Neural progenitor cell (in vitro differentiated cells): ENCODE data around the gene OR52K1. TPM values are rescaled to one million over a fixed set of nuclear protein-coding genes. Genes with fewer than 3 reads are reported as not detected.

Experiments
- DNase-seq: peaks from one replicate; pipeline ENCODE4 v3.0.0-alpha.2; 2016; ENCODE audit warnings: low spot score
- H2AFZ ChIP-seq: fragments of 200-600 bp; sonication (generic); replicated peaks from 2 replicates; pipeline ENCODE4 v1.6.1; 2016; ENCODE audit warnings: antibody characterized with exemption
- H3F3A ChIP-seq: fragments of 200-600 bp; sonication (generic); 2 replicates; pipeline ENCODE4 v1.6.1; 2016; ENCODE audit warnings: antibody characterized with exemption, low read depth
- H3K27ac ChIP-seq: fragments of 200-600 bp; sonication (generic); 2 replicates; pipeline ENCODE4 v1.5.1; 2016; ENCODE audit warnings: mild to moderate bottlenecking
- H3K27me3 ChIP-seq: fragments of 200-600 bp; sonication (generic); 2 replicates; pipeline ENCODE4 v1.6.1; 2016; ENCODE audit warnings: mild to moderate bottlenecking, moderate library complexity
- H3K36me3 ChIP-seq: fragments of 200-600 bp; sonication (generic); 2 replicates; pipeline ENCODE4 v1.5.1; 2016
- H3K4me1 ChIP-seq: fragments of 200-600 bp; sonication (generic); 2 replicates; pipeline ENCODE4 v1.6.1; 2016; ENCODE audit warnings: mixed run types
- H3K4me2 ChIP-seq: fragments of 200-600 bp; sonication (generic); 2 replicates; pipeline ENCODE4 v1.6.1; 2016
- H3K4me3 ChIP-seq: fragments of 200-600 bp; sonication (generic); 2 replicates; pipeline ENCODE4 v1.5.1; 2016
- H3K79me2 ChIP-seq: fragments of 200-600 bp; sonication (generic); 2 replicates; pipeline ENCODE4 v1.6.1; 2016; ENCODE audit warnings: low read depth
- H3K9ac ChIP-seq: fragments of 200-600 bp; sonication (generic); 2 replicates; pipeline ENCODE4 v1.6.1; 2016
- H3K9me3 ChIP-seq: fragments of 200-600 bp; sonication (generic); 2 replicates; pipeline ENCODE4 v1.5.1; 2016; ENCODE audit warnings: low read depth
- H4K20me1 ChIP-seq: fragments of 200-600 bp; sonication (generic); 2 replicates; pipeline ENCODE4 v1.6.1; 2016; ENCODE audit warnings: low read depth
- H3K27ac Mint-ChIP-seq: 3 replicates; pipeline ENCODE4 v1.8.0; 2021; ENCODE audit warnings: mixed read lengths
- H3K27me3 Mint-ChIP-seq: 2 replicates; pipeline ENCODE4 v1.8.0; 2022; ENCODE audit warnings: low read depth, mild to moderate bottlenecking, inconsistent platforms, moderate library complexity, mixed read lengths; ENCODE audit not compliant: insufficient read depth
- H3K36me3 Mint-ChIP-seq: 3 replicates; pipeline ENCODE4 v1.8.0; 2021; ENCODE audit warnings: mixed read lengths
- H3K4me1 Mint-ChIP-seq: 3 replicates; pipeline ENCODE4 v1.8.0; 2021; ENCODE audit warnings: mixed read lengths
- H3K4me3 Mint-ChIP-seq: 3 replicates; pipeline ENCODE4 v1.8.0; 2021; ENCODE audit warnings: mild to moderate bottlenecking, moderate library complexity, mixed read lengths
- H3K9me3 Mint-ChIP-seq: 3 replicates; pipeline ENCODE4 v1.8.0; 2020; ENCODE audit warnings: mixed read lengths
- EZH2 ChIP-seq: fragments of 200-600 bp; sonication (generic); IDR thresholded peaks from 2 replicates; pipeline ENCODE4 v1.6.1; 2017; ENCODE audit warnings: antibody characterized with exemption, mild to moderate bottlenecking, moderate library complexity
- EZH2phosphoT487 ChIP-seq: fragments of 200-600 bp; sonication (generic); IDR thresholded peaks from 2 replicates; pipeline ENCODE4 v1.6.1; 2017; ENCODE audit warnings: antibody characterized with exemption
- total RNA-seq: library from RNA; depleted of rRNA; stranded (reverse); fragments of >200 nt; gene quantifications from 2 replicates; pipeline ENCODE4 v1.2.3, GENCODE V29; 2015; ENCODE audit warnings: low replicate concordance
- TF ChIP-seq, protein P1 (sequence below): fragments of 200-600 bp; sonication (generic); IDR thresholded peaks from 2 replicates; pipeline ENCODE4 v1.5.1; 2017; ENCODE audit warnings: antibody characterized with exemption, mild to moderate bottlenecking

OR52K1 gene
- total RNA-seq, 1 donor from 2014 or later = not detected

DNA sequence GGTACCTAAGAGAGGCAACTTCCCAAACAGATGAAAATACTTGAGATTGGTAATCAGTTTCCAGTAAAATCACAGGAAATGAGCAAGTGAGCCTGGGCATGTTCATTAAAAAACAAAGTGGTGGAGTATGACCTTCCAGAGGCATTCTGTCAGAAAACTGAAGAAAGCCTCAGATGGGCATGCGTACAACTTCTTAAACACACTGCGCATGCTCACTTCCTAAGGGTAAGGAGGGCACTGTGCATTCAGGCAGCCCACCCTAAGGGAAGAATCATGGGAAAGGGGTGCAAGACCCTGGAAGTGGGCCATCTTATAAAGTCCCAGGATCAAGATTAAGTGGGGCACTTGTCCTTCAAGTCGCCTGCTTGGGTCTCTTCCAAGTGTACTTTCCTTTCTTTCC is 29.3 kb upstream of the OR52K1 start:
- TF ChIP-seq EZH2 (no peak), EZH2phosphoT487 (no peak)
- TF ChIP-seq, protein P1, sequence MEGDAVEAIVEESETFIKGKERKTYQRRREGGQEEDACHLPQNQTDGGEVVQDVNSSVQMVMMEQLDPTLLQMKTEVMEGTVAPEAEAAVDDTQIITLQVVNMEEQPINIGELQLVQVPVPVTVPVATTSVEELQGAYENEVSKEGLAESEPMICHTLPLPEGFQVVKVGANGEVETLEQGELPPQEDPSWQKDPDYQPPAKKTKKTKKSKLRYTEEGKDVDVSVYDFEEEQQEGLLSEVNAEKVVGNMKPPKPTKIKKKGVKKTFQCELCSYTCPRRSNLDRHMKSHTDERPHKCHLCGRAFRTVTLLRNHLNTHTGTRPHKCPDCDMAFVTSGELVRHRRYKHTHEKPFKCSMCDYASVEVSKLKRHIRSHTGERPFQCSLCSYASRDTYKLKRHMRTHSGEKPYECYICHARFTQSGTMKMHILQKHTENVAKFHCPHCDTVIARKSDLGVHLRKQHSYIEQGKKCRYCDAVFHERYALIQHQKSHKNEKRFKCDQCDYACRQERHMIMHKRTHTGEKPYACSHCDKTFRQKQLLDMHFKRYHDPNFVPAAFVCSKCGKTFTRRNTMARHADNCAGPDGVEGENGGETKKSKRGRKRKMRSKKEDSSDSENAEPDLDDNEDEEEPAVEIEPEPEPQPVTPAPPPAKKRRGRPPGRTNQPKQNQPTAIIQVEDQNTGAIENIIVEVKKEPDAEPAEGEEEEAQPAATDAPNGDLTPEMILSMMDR = no peak
- no peak overlapping the region for H3K4me2 ChIP-seq
- H3K9ac ChIP-seq = no peak overlapping the region
- H3F3A ChIP-seq = no peaks in the 10 kb centered on the region
- Mint-ChIP-seq H3K4me3 (no peak overlapping the region), H3K9me3 (no peaks in the 10 kb centered on the region), H3K27ac (no peak overlapping the region), H3K4me1 (no peaks in the 10 kb centered on the region), H3K36me3 (no peaks in the 10 kb centered on the region), H3K27me3 (peaks cover 2% of the 10 kb centered on the region)
- no peaks in the 10 kb centered on the region for H3K36me3 ChIP-seq
- H4K20me1 ChIP-seq = no peaks in the 10 kb centered on the region
- H3K4me1 ChIP-seq = no peaks in the 10 kb centered on the region
- no peak overlapping the region for H2AFZ ChIP-seq
- no peak for DNase-seq
- no peaks in the 10 kb centered on the region for H3K79me2 ChIP-seq
- H3K9me3 ChIP-seq = no peaks in the 10 kb centered on the region
- no peak overlapping the region for H3K4me3 ChIP-seq
- no peaks in the 10 kb centered on the region for H3K27me3 ChIP-seq
- no peak overlapping the region for H3K27ac ChIP-seq

DNA sequence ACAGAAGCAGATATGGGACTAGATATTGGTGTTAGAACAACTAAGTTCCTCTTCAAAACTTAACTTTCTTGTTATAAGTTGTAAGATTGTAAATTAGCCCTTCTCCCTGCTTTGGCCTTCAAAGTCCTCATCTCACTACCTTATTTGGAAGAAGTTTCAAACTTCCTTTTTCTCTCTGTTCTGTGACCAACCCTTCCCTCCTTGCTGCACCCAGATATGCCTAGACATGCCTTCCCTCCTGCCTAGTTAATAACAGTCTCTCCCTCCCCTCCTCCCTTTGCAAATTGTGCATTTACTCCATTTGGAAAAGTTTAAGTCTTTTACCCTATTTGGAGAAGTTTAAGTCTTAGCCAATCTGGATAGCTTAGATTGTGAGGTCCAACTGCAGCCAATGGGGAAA is 28.4 kb upstream of the OR52K1 start:
- Mint-ChIP-seq H3K4me3 (no peak overlapping the region), H3K36me3 (no peaks in the 10 kb centered on the region)
- H3K4me3 ChIP-seq = no peak overlapping the region

DNA sequence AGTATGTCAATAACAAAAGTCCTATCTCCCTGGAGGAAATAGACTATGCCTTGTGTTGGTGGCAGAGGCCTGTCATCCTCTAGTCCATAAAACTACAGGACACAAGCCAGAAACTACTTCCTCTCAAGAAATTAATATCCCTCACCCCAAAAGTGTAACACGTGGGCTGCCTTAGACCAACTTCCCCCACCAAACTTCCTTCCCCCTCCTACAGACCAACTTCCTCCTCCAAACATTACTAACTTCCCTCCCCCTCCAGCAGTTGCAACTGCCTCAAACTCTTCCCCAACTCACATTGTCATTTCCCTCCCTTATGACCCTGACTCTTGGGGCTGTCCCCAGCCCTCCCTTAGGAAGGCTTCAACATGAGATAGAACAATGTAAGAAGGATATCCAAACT is 27.0 kb upstream of the OR52K1 start:
- Histone ChIP-seq H3K4me2 (no peak overlapping the region), H3K4me3 (no peak overlapping the region), H4K20me1 (no peaks in the 10 kb centered on the region), H3K9me3 (no peaks in the 10 kb centered on the region), H3K27me3 (no peaks in the 10 kb centered on the region), H3K27ac (no peak overlapping the region), H3F3A (no peaks in the 10 kb centered on the region), H3K4me1 (no peaks in the 10 kb centered on the region), H3K9ac (no peak overlapping the region), H3K36me3 (no peaks in the 10 kb centered on the region), H3K79me2 (no peaks in the 10 kb centered on the region), H2AFZ (no peak overlapping the region)
- H3K4me3 Mint-ChIP-seq = no peak overlapping the region
- H3K4me1 Mint-ChIP-seq = no peaks in the 10 kb centered on the region
- TF ChIP-seq EZH2 (no peak), EZH2phosphoT487 (no peak)
- TF ChIP-seq, protein P1 = no peak
- H3K9me3 Mint-ChIP-seq = no peaks in the 10 kb centered on the region
- peaks cover 2% of the 10 kb centered on the region for H3K27me3 Mint-ChIP-seq
- no peak overlapping the region for H3K27ac Mint-ChIP-seq
- no peaks in the 10 kb centered on the region for H3K36me3 Mint-ChIP-seq
- no peak for DNase-seq

More for the DNA sequence above, 28.4 kb upstream of the OR52K1 start:
- Histone ChIP-seq H2AFZ (no peak overlapping the region), H3K36me3 (no peaks in the 10 kb centered on the region), H3K79me2 (no peaks in the 10 kb centered on the region), H3K9me3 (no peaks in the 10 kb centered on the region), H3F3A (no peaks in the 10 kb centered on the region), H3K27me3 (no peaks in the 10 kb centered on the region), H4K20me1 (no peaks in the 10 kb centered on the region), H3K27ac (no peak overlapping the region), H3K9ac (no peak overlapping the region), H3K4me2 (no peak overlapping the region), H3K4me1 (no peaks in the 10 kb centered on the region)
- Mint-ChIP-seq H3K4me1 (no peaks in the 10 kb centered on the region), H3K27ac (no peak overlapping the region), H3K27me3 (peaks cover 2% of the 10 kb centered on the region), H3K9me3 (no peaks in the 10 kb centered on the region)
- no peak for DNase-seq
- TF ChIP-seq, protein P1 = no peak
- TF ChIP-seq EZH2phosphoT487 = no peak
- no peak for TF ChIP-seq EZH2
